Stimulated activated CD8-positive, alpha-beta memory T cell treated with anti-CD3 and anti-CD28 coated beads, Interleukin-15, amount 100 ng/mL, for 24 hours (primary cell): ENCODE measurements around the gene TENT5C.
A peak's percentile ranks its signal among the peaks of the same experiment; 100 is the strongest.
"Not testable (repeated sequence)": the region's sequence is repeated elsewhere in the genome, so short reads cannot be mapped to it uniquely, and the experiment has no call there.

Experiments
- DNase-seq: peaks from one replicate; pipeline ENCODE4 v3.0.0-alpha.2; 2020; ENCODE audit warnings: low read depth

Gene TENT5C

DNA sequence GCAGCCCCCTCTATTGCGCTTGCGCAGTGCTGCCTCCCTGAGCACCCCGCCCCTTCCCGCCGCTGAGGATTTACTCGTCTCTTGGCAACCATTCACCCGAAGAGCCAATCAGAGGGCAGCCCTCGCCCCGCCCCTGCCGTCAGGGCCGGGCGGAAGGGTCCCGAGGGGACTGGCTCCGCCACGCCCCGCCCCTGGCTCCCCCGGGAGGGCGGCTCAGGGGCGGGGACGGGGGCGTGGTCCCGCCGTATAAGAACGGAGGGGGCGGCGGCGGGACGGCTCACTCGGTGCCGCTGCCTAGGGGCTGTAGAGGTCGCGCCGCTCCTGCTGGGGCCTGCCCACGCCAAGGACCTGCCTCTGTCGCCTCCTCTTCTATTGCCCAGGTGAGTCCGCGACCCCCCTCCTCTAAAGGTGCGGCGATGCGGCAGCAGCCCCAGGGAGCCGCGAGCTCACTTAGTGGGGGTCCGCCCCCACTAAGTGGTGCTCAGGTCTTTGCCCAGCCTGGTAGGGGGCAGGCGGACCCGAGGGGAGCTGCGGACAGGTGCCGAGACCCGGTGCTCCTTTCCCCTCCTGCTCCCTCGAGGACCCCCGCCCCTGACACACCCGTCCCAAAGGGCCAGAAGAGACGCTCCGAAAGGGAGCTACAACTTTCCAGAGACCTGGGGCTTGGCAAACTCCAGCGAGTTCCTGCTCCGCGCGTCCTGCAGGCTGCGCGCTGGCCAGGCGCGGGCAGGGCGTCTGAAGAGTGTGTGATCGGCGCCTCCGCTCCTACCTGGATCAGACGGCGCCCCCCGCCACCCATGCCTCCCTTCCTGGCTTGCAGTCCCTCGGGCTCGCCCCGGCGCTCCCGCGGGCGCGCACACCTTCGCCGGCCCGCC lies at the start of gene TENT5C:
Gene TENT5C, plus strand, starts transcription at position 275 of the 875 bp plus-strand sequence. CDS start 16,821 bp downstream, outside the sequence.
- DNase-seq: peak; percentile 93

DNA sequence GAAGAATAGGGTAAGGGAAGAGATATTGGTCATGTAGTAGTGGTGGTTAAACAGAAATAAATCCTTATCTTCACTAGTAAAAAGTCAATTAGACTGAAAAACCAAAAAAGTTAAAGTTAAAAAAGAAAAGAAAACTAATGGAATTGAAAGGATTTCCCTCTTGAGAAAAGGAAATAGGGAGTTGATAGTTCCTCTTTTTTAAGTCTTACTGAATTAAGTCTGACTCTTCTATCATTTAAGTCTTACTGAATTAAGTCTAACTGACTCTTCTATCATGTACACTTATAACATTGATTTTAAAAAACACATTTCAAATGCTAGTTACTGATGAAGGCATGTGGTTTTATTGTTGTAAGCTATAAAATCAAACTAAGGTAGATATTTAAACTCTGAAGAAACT lies 49.5 kb upstream of the TENT5C start:
- no peak for DNase-seq

DNA sequence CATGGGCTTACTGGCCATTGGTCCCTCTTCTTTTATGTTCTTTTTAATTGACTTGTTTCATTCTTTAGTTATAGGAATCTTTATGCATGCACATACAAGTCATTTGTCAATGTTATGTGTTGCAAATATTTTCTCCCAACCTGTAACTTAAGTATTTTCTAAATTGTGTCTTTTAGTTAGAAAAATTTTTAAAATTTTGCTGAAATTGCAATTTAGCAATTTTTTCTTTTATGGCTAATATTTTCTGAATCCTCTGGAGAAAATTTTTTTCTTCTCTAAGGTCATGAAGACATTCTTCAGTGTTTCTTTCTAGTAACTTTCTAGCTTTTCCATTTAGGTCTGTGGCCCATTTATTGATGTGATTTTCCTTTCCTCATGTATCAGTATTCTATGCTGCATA lies 48.9 kb upstream of the TENT5C start:
- DNase-seq: no peak

DNA sequence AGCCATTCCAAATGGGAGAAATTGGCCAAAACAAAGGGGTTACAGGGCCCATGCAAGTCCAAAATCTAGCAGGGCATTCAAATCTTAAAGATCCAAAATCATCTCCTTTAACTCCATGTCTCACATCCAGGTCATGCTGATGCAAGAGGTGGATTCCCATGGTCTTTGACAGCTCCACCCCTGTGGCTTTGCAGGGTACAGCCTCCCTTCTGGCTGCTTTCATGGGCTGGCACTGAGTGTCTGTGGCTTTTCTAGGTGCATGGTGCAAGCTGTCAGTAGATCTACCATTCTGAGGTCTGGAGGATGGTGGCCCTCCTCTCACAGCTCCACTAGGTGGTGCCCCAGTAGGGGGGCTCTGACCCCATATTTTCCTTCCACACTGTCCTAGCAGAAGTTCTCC lies 47.4 kb upstream of the TENT5C start:
- not testable (repeated sequence) for DNase-seq

DNA sequence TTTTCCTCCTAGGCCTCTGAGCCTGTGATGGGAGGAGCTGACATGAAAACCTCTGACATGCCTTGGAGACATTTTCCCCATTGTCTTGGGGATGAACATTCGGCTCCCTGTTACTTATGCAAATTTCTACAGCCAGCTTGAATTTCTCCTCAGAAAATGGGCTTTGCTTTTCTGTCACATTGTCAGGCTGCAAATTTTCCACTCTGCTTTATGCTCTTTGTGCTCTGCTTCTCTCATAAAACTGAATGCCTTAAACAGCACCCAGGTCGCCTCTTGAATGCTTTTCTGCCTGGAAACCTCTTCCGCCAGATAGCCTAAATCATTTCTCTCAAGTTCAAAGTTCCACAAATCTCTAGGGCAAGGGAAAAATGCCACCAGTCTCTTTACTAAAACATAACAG lies 46.7 kb upstream of the TENT5C start:
- no peak for DNase-seq

DNA sequence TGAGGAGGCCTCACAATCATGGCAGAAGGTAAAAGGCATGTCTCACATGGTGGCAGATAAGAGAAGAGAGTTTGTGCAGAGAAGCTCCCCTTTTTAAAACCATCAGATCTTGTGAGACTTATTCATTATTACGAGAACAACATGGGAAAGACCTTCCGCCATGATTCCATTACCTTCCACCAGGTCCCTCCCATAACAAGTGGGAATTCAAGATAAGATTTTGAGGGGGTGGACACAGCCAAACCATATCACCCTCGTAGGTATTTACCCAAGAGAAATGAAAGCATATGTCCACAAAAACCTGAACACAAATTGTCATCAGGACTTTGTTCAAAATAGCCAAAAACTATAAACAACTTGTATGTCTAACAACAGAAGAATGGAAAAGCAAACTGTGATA lies 45.9 kb upstream of the TENT5C start:
- no peak for DNase-seq

DNA sequence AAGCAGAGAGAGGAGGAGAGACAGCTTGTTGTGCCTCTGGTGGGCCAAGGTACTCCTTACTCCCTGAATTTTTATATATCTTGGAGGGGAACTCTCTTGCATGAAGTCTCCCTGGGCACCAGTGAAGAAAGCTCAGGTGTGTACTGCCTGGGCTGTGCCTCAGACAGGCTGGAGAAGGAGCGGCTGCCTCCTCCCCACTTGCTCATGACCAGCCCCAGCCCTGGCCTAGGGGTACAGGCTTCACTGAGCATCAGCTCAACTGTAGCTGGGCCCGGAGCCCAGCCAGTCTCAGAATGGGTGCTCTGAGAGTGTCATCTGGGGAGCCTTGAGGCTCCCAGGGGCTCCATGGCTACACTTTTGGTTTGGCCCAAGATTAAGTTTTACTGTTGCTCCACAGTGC lies 44.8 kb upstream of the TENT5C start:
- no peak for DNase-seq

DNA sequence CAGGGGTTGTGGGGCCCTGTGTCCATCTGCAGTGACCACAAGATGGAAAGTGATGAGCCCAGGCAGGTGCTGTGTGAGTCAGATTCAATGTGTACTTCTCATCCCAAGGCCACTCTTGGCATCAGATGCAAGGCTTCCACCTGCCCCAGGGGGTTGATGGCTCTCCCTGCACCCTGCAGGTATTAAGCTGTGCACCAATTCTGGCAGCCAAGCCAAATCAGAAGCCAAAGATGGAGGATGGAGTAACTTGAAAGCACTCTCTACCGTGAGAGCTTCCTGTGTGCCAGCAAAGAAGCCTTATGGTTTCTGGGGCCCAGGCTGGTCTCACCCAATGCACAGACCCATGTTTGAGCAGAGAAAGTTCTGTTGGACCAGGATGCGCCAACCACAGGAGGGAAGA lies 44.3 kb upstream of the TENT5C start:
- DNase-seq: no peak

DNA sequence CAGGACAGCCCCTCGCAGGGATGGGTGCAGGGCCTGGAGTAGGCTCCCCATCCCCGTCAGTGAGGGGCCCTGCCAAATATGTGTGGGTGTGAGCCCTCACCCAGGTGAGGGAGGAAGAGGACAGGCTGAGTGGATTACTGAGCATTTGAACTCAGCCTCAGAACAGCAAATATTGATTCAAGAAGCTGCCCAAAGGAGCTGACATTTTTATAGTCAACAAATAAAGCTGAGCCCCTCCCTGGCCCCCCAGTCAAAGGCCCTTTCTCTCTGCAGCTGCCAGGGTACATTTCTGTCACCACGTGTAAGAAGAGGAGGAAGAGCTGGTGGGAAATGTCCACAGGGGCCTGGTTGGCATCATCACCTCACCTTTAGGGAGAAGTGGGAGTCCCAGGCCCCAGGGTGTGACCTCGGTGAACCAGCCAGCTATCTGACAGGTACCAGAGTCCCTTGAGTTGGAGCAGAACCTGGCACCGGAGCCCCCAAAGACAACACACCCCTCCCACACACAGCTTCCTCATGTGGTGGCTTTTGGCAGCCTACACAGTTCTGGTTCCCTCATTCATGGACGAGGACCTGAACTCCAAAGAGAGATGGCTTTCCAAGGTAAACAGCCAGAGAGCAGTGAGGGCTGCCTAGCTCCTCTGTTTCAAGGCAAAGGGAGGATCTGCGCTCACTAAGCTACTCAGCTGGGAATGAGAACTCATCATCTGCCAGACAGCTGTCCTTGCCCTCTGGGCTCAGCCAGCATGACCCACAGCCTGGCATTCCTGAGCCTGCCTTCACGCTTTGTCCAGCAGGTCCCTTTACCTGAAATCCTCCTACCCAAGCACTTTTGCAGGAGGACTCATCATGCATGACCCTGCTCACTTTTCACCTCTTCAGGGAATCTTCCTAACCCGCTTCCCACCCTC lies 43.0 kb upstream of the TENT5C start:
- DNase-seq: no peak

DNA sequence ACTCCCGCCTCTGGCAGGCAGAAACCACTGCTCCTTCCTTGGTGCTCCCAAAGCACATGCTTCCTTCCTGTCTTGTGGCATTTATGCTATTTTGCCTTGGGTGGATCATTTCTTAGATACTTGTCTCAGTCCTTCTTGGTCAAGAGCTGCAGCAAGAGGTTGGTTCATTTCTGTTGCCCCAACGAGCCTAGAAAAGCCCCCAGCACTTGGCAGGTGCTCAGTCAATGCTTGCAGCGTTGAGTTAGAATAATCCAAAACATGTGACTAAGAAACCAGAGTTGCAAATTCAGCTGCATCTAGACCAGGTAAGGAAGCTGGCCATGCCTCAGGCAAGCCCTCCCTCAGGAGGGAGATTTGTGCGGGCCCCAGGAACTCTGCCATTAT lies 42.4 kb upstream of the TENT5C start:
- no peak for DNase-seq

DNA sequence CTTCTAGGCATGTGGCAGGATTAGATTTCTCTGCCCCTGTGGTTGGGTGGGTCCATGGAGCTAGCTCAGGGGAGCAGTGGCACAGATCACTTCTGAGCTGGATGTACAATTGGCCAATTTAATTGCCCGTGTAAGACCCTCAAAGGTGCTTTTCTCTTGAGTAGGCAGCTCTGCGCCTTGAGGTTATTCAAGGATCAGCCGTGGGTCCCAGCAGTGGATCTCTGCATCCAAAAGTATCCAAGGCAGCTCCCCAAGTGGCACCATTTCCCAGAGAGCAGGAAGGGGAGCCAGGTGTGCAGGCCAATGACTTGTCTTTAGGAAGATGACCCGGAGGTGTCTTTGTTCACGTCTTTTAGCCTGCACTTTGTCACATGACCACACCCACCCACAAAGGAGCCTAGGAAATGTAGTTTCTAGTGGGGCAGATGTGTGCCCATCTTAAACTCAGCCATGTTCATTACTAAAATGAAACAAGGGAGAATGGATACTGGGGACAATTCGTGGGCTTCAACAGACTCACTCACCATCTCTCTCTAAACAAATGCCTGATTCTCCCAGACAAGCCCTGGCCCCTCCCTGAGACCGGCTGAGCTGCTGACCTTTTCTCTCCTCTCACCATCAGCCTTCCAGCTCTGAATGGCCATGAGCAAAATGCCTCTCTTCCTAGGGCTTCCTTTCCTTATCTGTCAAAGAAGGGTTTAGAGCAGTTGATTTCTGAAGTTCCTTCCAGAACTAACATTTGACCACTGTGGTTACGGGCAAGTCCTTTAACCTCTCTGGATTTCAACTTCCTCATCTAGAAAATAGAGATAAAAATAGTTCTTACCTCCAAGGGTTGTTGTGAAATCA lies 41.4 kb upstream of the TENT5C start:
- no peak for DNase-seq

DNA sequence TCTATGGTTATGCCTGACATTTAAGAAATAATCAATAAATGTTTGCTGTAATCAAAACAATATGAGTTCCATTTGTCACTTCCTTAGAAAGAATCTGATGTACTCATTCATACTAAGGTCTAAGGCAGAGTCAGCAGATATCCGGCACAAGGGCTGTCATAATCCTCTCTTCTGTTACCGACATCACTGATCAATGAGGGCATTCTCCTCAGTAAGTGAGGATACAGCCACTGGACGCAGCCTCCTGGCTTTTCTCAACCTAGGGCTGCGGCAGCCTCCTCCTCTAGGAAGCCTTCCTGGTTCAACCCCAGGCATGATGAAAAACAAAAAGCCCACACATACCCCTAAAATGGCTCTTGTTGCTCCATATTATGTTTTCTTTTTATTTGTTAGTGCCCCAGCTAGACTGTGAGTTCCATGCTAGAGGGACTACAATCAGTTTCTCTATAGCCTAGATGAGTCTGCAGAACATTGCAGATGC lies 40.7 kb upstream of the TENT5C start:
- no peak for DNase-seq

DNA sequence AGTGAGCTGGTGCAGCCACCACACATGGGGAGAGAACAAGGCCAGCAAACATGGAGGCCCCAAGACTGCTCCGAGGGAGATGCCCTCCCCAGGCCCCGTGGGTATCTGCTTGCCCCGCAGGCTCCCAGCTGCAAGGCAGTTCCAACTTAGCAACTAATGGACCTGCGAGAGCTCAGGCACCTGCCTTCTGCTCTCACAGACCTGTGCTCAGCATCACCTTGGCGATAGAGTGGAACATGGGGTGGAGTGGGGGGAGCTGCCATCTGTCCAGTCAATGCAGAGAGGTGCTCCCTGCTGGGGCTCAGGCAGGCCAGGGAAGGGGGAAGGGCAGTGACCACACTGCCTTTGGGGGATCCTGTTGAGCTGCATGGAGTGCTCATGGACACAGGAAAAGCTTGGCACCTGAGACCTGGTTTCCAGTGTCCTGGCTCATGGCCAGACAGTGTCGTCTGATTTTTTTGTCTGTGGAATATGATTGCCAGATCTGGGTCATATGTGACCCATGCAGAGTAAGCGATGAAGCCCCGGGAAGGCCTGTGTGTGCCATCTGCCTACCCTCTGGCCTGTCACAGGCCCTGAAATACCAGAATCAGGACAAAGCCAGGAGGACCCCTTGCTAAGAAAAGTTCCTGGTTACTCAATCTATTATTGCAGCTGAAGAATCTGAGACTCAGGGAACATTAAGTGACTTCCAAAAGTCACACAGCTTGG lies 39.9 kb upstream of the TENT5C start:
- DNase-seq: no peak

DNA sequence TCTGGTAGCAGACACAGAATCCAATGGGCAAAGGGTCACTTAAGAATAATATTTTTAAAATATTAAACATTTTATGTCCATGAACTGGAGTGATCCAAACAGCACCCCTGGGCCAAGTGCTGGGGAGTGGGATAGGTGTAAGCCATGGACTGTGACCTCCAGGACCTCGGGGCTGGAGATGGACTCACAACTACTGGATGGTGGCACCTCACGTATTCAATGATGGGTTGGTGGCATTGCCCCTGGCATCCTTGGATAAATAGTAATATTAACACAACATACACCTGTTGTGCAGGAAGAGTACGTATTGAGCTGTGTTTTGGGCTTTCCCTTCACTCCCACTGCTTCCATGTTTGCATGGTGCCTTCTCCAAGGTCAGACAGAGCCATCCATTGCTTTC lies 39.3 kb upstream of the TENT5C start:
- no peak for DNase-seq

DNA sequence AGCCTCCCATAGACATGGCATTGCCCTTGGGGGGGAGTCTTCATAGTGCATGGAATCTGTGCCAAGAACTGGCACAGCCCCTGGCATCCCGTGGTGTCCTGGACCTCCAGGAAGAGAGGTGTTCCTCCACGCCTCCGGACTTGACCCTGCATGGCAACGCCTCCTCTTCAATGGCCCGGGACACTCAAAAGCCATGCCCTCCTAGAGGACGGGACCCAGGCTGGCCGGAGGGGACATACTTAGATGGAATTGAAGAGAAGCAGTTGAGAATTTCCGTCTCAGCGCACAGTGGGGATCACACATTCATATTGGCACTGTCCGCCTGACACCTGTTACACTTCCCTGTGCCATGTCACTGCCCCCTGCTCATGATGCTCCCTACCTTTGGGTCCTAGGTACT lies 38.4 kb upstream of the TENT5C start:
- DNase-seq: no peak

DNA sequence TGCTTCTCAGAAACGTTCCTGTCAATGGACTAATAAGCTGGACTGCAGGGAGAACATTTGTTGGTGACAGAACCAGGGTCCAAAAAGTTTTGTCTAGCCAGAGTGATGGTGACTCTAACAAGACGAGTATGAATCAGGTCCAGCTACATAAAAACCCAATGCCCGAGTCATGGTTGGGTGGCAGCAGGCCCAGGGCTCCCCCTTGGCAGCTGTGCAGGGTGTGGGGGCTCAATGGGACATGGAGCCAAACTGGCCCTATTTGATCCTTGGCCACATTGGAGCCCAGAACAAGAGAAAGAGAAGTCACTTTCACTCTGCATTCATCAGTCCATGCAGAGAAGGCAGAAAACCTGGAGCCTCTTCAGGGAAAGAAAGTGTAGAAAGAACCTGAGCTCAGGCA lies 37.9 kb upstream of the TENT5C start:
- no peak for DNase-seq

DNA sequence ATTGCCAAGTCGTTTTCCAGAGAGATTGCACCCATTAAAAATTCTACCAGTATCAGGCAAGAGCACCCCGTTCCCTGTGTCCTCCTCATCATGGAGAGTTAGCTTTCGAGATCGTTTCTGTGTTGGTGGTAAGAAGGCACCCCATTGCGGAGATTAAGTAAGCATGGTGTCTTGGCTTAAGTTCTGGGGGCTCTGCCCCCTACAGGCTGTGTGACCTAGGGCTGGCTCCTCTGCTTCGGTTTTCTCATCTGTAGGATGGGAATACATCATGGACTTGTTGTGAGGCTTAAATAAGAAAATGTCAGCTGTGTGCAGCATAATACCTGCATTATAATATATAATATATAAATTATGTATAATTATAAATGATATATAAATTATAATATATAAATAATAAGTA lies 36.8 kb upstream of the TENT5C start:
- DNase-seq: no peak

DNA sequence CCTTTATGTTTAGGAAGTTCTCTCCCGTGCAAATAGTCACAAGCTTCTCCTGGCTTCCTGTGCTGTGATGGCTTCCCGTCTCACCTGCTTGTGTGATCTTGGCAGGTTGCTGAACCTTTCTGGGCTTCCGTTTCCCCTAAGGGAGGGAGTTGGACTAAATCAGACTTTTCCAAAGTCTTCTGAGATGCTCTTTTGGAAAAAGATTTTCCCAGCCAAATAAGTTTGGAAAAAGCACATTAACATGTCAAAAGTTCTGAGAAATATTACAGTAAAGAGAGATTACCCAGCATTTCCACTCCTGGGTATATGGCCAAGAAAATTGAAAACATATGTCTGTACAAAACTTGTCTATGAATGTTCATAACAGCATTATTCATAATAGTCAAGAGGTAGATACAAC lies 36.0 kb upstream of the TENT5C start:
- DNase-seq: no peak

DNA sequence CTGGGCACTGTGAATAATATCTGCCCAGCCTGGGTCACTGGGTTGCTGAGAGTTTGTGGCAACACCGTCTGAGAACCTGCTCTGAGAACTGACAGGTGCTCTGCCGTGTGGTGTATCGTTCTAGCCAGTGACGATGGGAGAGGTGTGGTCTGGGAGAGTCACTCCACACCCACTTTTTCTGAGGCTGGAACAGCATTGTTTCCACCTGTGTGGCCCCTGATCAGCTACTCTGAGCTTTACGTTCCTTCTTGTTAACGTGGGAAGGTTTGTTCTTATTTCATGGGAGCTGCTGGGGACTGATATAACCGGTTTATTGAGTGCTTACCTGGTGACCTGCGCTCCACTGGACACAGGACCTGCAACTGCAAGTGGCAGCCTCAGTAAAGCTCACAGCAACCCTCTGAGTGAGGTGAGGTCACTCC lies 34.8 kb upstream of the TENT5C start:
- no peak for DNase-seq

DNA sequence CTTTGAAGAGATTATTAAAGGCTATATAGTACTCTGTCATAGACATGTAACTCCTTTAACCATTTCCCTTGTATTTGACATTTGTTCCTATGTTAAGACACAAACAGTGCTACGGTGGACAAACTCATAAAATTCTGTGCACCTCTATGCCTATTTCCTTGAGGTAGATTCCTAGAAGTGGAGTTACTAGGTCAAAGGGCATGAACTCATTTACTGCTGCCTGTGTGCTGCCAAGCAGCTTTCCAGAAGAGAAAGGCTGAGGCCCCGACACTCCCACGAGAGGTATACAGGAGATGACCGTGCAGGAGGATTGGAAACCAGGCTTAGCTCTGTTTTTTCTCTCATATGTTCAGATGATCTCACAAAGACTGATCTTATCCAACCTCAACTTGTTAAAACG lies 34.4 kb upstream of the TENT5C start:
- DNase-seq: no peak

DNA sequence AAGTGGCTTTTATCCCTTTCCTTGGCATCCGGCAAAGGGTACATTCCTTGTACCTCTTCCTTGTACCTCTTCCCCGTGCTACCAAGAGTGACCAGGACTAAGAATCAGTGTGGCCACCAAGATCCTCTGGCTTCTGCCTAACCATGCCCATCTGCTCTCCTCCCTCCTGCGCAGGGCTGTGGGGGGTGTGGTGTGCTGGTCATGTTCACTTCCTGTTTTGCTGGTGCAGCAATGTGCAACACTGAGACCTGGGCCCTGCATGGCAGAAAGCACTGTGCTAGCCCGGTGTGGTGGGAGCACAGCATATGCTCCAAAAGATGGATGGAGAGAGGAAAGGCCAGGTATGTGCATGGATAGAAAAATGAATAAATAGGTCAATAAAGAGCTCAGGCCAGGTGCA lies 33.3 kb upstream of the TENT5C start:
- no peak for DNase-seq
